Loucy (cell line): ENCODE measurements around the gene TBC1D20.

Experiments
- H2AFZ ChIP-seq: fragments of 200-600 bp; sonication (generic); 2 replicates; pipeline ENCODE4 v1.6.0; 2016; ENCODE audit warnings: antibody characterized with exemption, mild to moderate bottlenecking, low read length, moderate library complexity
- H3F3A ChIP-seq: fragments of 200-600 bp; 2 replicates; pipeline ENCODE4 v1.6.0; 2016; ENCODE audit warnings: antibody characterized with exemption, low read depth, mild to moderate bottlenecking
- H3K27me3 ChIP-seq: fragments of 200-600 bp; sonication (generic); 2 replicates; pipeline ENCODE4 v1.6.1; 2014; ENCODE audit warnings: low read length, mild to moderate bottlenecking; ENCODE audit not compliant: insufficient read depth, poor library complexity, severe bottlenecking
- H3K36me3 ChIP-seq: fragments of 200-600 bp; sonication (generic); 2 replicates; pipeline ENCODE4 v1.6.1; 2016; ENCODE audit warnings: low read length; ENCODE audit not compliant: insufficient read depth
- H3K4me1 ChIP-seq: fragments of 200-600 bp; sonication (generic); 2 replicates; pipeline ENCODE4 v1.5.1; 2014; ENCODE audit warnings: low read length, mild to moderate bottlenecking; ENCODE audit not compliant: insufficient read depth, poor library complexity, severe bottlenecking
- H3K4me2 ChIP-seq: fragments of 200-600 bp; sonication (generic); 2 replicates; pipeline ENCODE4 v1.6.0; 2014; ENCODE audit warnings: antibody characterized with exemption, low read length, low read depth, mild to moderate bottlenecking; ENCODE audit not compliant: poor library complexity, severe bottlenecking
- H3K4me3 ChIP-seq: fragments of 200-600 bp; sonication (generic); 2 replicates; pipeline ENCODE4 v1.5.1; 2014; ENCODE audit warnings: low read length, mild to moderate bottlenecking, mixed read lengths; ENCODE audit not compliant: poor library complexity, severe bottlenecking
- H3K79me2 ChIP-seq: fragments of 200-600 bp; sonication (generic); 2 replicates; pipeline ENCODE4 v1.6.1; 2014; ENCODE audit warnings: low read length; ENCODE audit not compliant: insufficient read depth
- H3K9ac ChIP-seq: fragments of 200-600 bp; sonication (generic); 2 replicates; pipeline ENCODE4 v1.6.0; 2014; ENCODE audit warnings: mild to moderate bottlenecking, low read depth, low read length, moderate library complexity; ENCODE audit not compliant: poor library complexity, severe bottlenecking
- H3K9me2 ChIP-seq: fragments of 200-600 bp; sonication (generic); replicated peaks from 2 replicates; pipeline ENCODE4 v1.6.1; 2016; ENCODE audit warnings: low read depth, low read length, mixed read lengths
- H3K9me3 ChIP-seq: fragments of 200-600 bp; sonication (generic); 2 replicates; pipeline ENCODE4 v1.6.1; 2014; ENCODE audit warnings: mild to moderate bottlenecking, antibody characterized with exemption, low read length, low read depth; ENCODE audit not compliant: insufficient read depth
- H4K20me1 ChIP-seq: fragments of 200-600 bp; sonication (generic); 2 replicates; pipeline ENCODE4 v1.6.0; 2014; ENCODE audit warnings: antibody characterized with exemption, low read length, mild to moderate bottlenecking; ENCODE audit not compliant: insufficient read depth, poor library complexity, severe bottlenecking
- EZH2phosphoT487 ChIP-seq: fragments of 200-600 bp; IDR thresholded peaks from 2 replicates; pipeline ENCODE4 v1.6.1; 2018; ENCODE audit warnings: antibody characterized with exemption, mild to moderate bottlenecking, moderate library complexity, borderline replicate concordance
- TF ChIP-seq, protein P1 (sequence below): fragments of 200-600 bp; sonication (generic); conservative IDR thresholded peaks from 2 replicates; pipeline ENCODE4 v1.5.1; 2014; ENCODE audit warnings: mild to moderate bottlenecking, antibody characterized with exemption, low read length

TBC1D20 gene

DNA sequence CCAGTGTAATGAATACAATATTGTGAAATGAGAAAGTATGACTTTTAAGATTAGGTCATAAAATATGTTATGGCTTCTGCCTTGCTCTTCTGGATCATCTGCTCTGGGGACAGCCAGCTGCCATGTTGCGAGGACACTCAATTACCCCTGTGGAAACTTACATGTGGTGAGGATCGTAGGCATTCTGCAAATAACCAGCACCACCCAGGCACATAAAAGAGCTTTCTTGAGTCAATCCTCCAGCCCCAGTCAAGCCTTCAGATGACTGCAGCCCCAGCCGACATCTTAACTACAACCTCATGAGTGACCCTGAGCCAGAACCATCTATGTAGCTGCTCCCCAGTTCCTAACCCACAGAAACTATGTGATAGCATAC, 58.8 kb downstream of the TBC1D20 start:
- H4K20me1 ChIP-seq: no peaks in the 10 kb centered on the region
- H3K36me3 ChIP-seq: no peaks in the 10 kb centered on the region
- H3K4me1 ChIP-seq: peaks cover 39% of the 10 kb centered on the region
- peaks cover 4% of the 10 kb centered on the region for H3K79me2 ChIP-seq
- no peak overlapping the region for H3K4me2 ChIP-seq
- H3K27me3 ChIP-seq: no peaks in the 10 kb centered on the region
- H3F3A ChIP-seq: no peaks in the 10 kb centered on the region
- H3K9me2 ChIP-seq: no peaks in the 10 kb centered on the region
- H2AFZ ChIP-seq: no peak overlapping the region
- no peak overlapping the region for H3K9ac ChIP-seq
- no peak overlapping the region for H3K4me3 ChIP-seq
- no peak for TF ChIP-seq EZH2phosphoT487
- TF ChIP-seq, protein P1, sequence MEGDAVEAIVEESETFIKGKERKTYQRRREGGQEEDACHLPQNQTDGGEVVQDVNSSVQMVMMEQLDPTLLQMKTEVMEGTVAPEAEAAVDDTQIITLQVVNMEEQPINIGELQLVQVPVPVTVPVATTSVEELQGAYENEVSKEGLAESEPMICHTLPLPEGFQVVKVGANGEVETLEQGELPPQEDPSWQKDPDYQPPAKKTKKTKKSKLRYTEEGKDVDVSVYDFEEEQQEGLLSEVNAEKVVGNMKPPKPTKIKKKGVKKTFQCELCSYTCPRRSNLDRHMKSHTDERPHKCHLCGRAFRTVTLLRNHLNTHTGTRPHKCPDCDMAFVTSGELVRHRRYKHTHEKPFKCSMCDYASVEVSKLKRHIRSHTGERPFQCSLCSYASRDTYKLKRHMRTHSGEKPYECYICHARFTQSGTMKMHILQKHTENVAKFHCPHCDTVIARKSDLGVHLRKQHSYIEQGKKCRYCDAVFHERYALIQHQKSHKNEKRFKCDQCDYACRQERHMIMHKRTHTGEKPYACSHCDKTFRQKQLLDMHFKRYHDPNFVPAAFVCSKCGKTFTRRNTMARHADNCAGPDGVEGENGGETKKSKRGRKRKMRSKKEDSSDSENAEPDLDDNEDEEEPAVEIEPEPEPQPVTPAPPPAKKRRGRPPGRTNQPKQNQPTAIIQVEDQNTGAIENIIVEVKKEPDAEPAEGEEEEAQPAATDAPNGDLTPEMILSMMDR: no peak
- no peaks in the 10 kb centered on the region for H3K9me3 ChIP-seq

DNA sequence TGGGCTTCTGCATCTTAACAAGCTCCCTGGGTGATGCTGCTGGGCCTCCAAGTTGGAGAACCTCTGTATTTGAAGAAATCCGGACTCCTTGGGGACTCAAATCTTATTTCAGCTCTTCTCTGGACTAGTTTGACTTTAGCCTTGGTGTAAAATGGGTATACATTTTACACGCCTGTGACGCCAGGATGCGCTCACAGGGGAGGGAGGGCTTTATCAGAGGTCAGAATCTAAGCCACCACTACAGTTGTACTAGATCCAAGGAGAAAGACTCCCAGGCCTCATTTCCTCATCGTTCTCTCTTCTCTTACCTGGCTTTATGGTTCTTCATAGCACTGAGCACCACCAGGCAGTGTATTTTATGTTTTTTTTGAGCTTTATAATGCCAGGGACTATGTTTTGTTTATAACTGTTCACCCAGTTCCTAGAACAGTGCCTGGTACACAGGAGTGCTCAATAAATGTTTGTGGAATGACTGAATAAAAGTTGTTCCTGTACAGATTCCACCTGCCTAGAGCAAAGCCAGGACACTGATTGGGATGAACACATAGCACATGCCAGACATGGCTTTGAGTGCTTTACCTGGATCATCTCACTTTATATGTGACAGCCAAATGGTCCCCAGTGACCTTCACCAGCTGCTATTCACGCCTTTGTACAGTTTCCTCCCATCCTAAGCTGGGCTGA, 59.3 kb downstream of the TBC1D20 start:
- no peaks in the 10 kb centered on the region for H3F3A ChIP-seq

DNA sequence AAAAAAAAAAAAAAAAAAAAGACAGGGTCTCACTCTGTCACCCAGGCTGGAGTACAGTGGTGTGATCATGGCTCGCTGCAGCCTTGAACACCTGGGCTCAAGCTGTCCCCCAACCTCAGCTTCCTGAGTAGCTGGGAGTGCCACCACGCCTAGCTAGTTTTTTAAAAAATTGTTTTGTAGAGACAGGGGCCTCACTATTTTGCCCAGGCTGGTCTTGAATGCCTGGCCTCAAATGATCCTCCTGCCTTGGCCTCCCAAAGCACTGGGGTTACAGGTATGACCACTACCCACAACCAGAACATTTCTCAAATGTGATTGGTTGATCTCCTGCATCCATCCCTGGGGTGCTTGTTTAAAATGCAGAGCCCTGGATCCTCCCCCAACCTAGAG, 59.8 kb downstream of the TBC1D20 start:
- H4K20me1 ChIP-seq: no peaks in the 10 kb centered on the region
- H2AFZ ChIP-seq: no peak overlapping the region
- H3K4me2 ChIP-seq: peak overlapping the region; percentile 67
- no peaks in the 10 kb centered on the region for H3K9me3 ChIP-seq
- peaks cover 5% of the 10 kb centered on the region; the same call in 1 of the 2 replicates for H3K36me3 ChIP-seq
- no peaks in the 10 kb centered on the region for H3K79me2 ChIP-seq
- no peaks in the 10 kb centered on the region for H3K27me3 ChIP-seq
- no peak overlapping the region for H3K4me3 ChIP-seq
- TF ChIP-seq, protein P1: no peak
- TF ChIP-seq EZH2phosphoT487: no peak
- peak overlapping the region; percentile 23 for H3K9ac ChIP-seq
- no peaks in the 10 kb centered on the region for H3F3A ChIP-seq
- H3K9me2 ChIP-seq: no peaks in the 10 kb centered on the region
- H3K4me1 ChIP-seq: peaks cover 38% of the 10 kb centered on the region

More for the DNA sequence above, 59.3 kb downstream of the TBC1D20 start:
- Histone ChIP-seq H3K79me2 (no peaks in the 10 kb centered on the region), H3K9me2 (no peaks in the 10 kb centered on the region), H3K9ac (no peak overlapping the region), H3K36me3 (no peaks in the 10 kb centered on the region), H3K4me2 (peak overlapping the region; percentile 67), H4K20me1 (no peaks in the 10 kb centered on the region), H3K4me3 (no peak overlapping the region), H3K27me3 (no peaks in the 10 kb centered on the region), H3K4me1 (peaks cover 39% of the 10 kb centered on the region), H3K9me3 (no peaks in the 10 kb centered on the region), H2AFZ (no peak overlapping the region)
- TF ChIP-seq, protein P1: no peak
- TF ChIP-seq EZH2phosphoT487: no peak
